H9 (cell line): ENCODE results near the gene PLCH1. TPM values are rescaled to one million over a fixed set of nuclear protein-coding genes. Genes with fewer than 3 reads are reported as not detected.

Experiments
- DNase-seq: peaks from one replicate; pipeline ENCODE4 v3.0.0-alpha.2; 2017
- H2AFZ ChIP-seq: one replicate; pipeline ENCODE4 v1.6.1; 2013; ENCODE audit warnings: mild to moderate bottlenecking, low read length, control low read depth, moderate library complexity
- H2AK5ac ChIP-seq: 2 replicates; pipeline ENCODE4 v1.6.1; 2013; ENCODE audit warnings: low read length, control low read depth, mixed read lengths; ENCODE audit not compliant: insufficient read length
- H2BK120ac ChIP-seq: one replicate; pipeline ENCODE4 v1.6.1; 2013; ENCODE audit warnings: low read depth, mild to moderate bottlenecking, low read length, control low read depth, inconsistent platforms; ENCODE audit not compliant: poor library complexity, severe bottlenecking
- H2BK12ac ChIP-seq: 2 replicates; pipeline ENCODE4 v1.6.1; 2013; ENCODE audit warnings: low read length, control low read depth, mixed read lengths, low read depth; ENCODE audit not compliant: insufficient read length
- H2BK15ac ChIP-seq: 2 replicates; pipeline ENCODE4 v1.6.1; 2013; ENCODE audit warnings: low read depth, low read length, control low read depth
- H2BK20ac ChIP-seq: one replicate; pipeline ENCODE4 v1.6.1; 2013; ENCODE audit warnings: low read depth, mild to moderate bottlenecking, low read length, control low read depth, inconsistent platforms; ENCODE audit not compliant: poor library complexity, severe bottlenecking
- H2BK5ac ChIP-seq: 2 replicates; pipeline ENCODE4 v1.6.1; 2013; ENCODE audit warnings: low read length, control low read depth, mixed read lengths; ENCODE audit not compliant: insufficient read length
- H3K14ac ChIP-seq: 2 replicates; pipeline ENCODE4 v1.6.1; 2013; ENCODE audit warnings: low read length, control low read depth; ENCODE audit not compliant: insufficient read depth
- H3K18ac ChIP-seq: 2 replicates; pipeline ENCODE4 v1.6.1; 2013; ENCODE audit warnings: low read depth, mild to moderate bottlenecking, mixed read lengths, low read length, control low read depth; ENCODE audit not compliant: insufficient read length
- H3K23ac ChIP-seq: 2 replicates; pipeline ENCODE4 v1.6.1; 2013; ENCODE audit warnings: low read length, control low read depth, mixed read lengths, low read depth; ENCODE audit not compliant: insufficient read length
- H3K23me2 ChIP-seq: 2 replicates; pipeline ENCODE4 v1.6.1; 2013; ENCODE audit warnings: low read depth, mild to moderate bottlenecking, mixed read lengths, low read length, control low read depth; ENCODE audit not compliant: insufficient read length, poor library complexity, severe bottlenecking
- H3K27ac ChIP-seq: 2 replicates; pipeline ENCODE4 v1.5.1; 2013; ENCODE audit warnings: low read length, control low read depth, mixed read lengths, low read depth; ENCODE audit not compliant: insufficient read length
- H3K27me3 ChIP-seq: 2 replicates; pipeline ENCODE4 v1.6.1; 2013; ENCODE audit warnings: low read length, control low read depth, inconsistent platforms; ENCODE audit not compliant: insufficient read depth
- H3K4ac ChIP-seq: 2 replicates; pipeline ENCODE4 v1.6.1; 2013; ENCODE audit warnings: low read depth, mild to moderate bottlenecking, control low read depth, inconsistent platforms, low read length, moderate library complexity
- H3K4me1 ChIP-seq: 2 replicates; pipeline ENCODE4 v1.6.1; 2013; ENCODE audit warnings: low read length, control low read depth, inconsistent platforms; ENCODE audit not compliant: insufficient read depth
- H3K4me2 ChIP-seq: 2 replicates; pipeline ENCODE4 v1.6.1; 2013; ENCODE audit warnings: low read length, control low read depth, mixed read lengths; ENCODE audit not compliant: insufficient read length, insufficient read depth
- H3K56ac ChIP-seq: 2 replicates; pipeline ENCODE4 v1.6.1; 2013; ENCODE audit warnings: low read depth, mild to moderate bottlenecking, mixed read lengths, low read length, control low read depth; ENCODE audit not compliant: insufficient read length
- H3K79me1 ChIP-seq: 2 replicates; pipeline ENCODE4 v1.6.1; 2013; ENCODE audit warnings: low read depth, mild to moderate bottlenecking, moderate library complexity, low read length, control low read depth, inconsistent platforms; ENCODE audit not compliant: insufficient read depth, poor library complexity, severe bottlenecking
- H3K79me2 ChIP-seq: 2 replicates; pipeline ENCODE4 v1.6.1; 2013; ENCODE audit warnings: low read length, control low read depth, inconsistent platforms; ENCODE audit not compliant: insufficient read depth
- H3K9ac ChIP-seq: 2 replicates; pipeline ENCODE4 v1.6.1; 2013; ENCODE audit warnings: low read length, control low read depth, mixed read lengths; ENCODE audit not compliant: insufficient read length; ENCODE audit errors: extremely low read depth
- H3K9me3 ChIP-seq: one replicate; pipeline ENCODE4 v1.6.1; 2013; ENCODE audit warnings: low read depth, low read length, inconsistent platforms; ENCODE audit not compliant: control insufficient read depth
- H3T11ph ChIP-seq: one replicate; pipeline ENCODE4 v1.6.1; 2013; ENCODE audit warnings: mild to moderate bottlenecking, low read length, control low read depth, inconsistent platforms
- H4K20me1 ChIP-seq: one replicate; pipeline ENCODE4 v1.6.1; 2013; ENCODE audit not compliant: control insufficient read depth, insufficient read length, insufficient read depth
- H4K5ac ChIP-seq: 2 replicates; pipeline ENCODE4 v1.6.1; 2013; ENCODE audit warnings: low read depth, mild to moderate bottlenecking, mixed read lengths, low read length, control low read depth; ENCODE audit not compliant: insufficient read length
- H4K8ac ChIP-seq: replicated peaks from 2 replicates; pipeline ENCODE4 v1.6.1; 2013; ENCODE audit warnings: low read length, control low read depth, mixed read lengths, low read depth; ENCODE audit not compliant: insufficient read length
- H4K91ac ChIP-seq: 2 replicates; pipeline ENCODE4 v1.6.1; 2013; ENCODE audit warnings: low read depth, mild to moderate bottlenecking, moderate library complexity, mixed read lengths, low read length, control low read depth; ENCODE audit not compliant: insufficient read length
- H3K27ac Mint-ChIP-seq, 3 experiments: 2 replicates in 2 of 3; 3 replicates in 1 of 3; pipeline ENCODE4 v1.8.0; 2020 to 2021; ENCODE audit warnings: mixed read lengths in 3 of 3, mild to moderate bottlenecking in 1 of 3, moderate library complexity in 1 of 3
- H3K27me3 Mint-ChIP-seq: 2 replicates; pipeline ENCODE4 v1.8.0; 2021; ENCODE audit warnings: low read depth, mild to moderate bottlenecking, moderate library complexity, mixed read lengths
- H3K36me3 Mint-ChIP-seq, 3 experiments: 2 replicates in 2 of 3; 3 replicates in 1 of 3; pipeline ENCODE4 v1.8.0; 2020 to 2021; ENCODE audit warnings: low read depth in 3 of 3, mixed read lengths in 3 of 3; ENCODE audit not compliant: insufficient read depth in 1 of 3
- H3K4me1 Mint-ChIP-seq, 2 experiments: 2 replicates each; pipeline ENCODE4 v1.8.0; 2020; ENCODE audit warnings: mixed read lengths in 2 of 2
- H3K4me3 Mint-ChIP-seq, 2 experiments: 2 replicates in 1 of 2; 3 replicates in 1 of 2; pipeline ENCODE4 v1.8.0; 2020 to 2021; ENCODE audit warnings: mild to moderate bottlenecking in 2 of 2, mixed read lengths in 2 of 2, moderate library complexity in 1 of 2
- H3K9me3 Mint-ChIP-seq, 2 experiments: 2 replicates in 1 of 2; 3 replicates in 1 of 2; pipeline ENCODE4 v1.8.0; 2020; ENCODE audit warnings: mild to moderate bottlenecking in 2 of 2, mixed read lengths in 2 of 2, moderate library complexity in 1 of 2
- total RNA-seq: library from RNA; stranded (reverse); gene quantifications from 2 replicates; pipeline ENCODE4 v1.2.1, GENCODE V29; 2021
- TF ChIP-seq, protein P1 (sequence below): fragments of 200-600 bp; sonication (generic); conservative IDR thresholded peaks from 3 replicates; pipeline ENCODE4 v1.8.0; 2021; ENCODE audit warnings: antibody characterized with exemption, mild to moderate bottlenecking

The PLCH1 gene
- total RNA-seq, 1 experiment from 2014 or later, result 19.0 TPM

DNA sequence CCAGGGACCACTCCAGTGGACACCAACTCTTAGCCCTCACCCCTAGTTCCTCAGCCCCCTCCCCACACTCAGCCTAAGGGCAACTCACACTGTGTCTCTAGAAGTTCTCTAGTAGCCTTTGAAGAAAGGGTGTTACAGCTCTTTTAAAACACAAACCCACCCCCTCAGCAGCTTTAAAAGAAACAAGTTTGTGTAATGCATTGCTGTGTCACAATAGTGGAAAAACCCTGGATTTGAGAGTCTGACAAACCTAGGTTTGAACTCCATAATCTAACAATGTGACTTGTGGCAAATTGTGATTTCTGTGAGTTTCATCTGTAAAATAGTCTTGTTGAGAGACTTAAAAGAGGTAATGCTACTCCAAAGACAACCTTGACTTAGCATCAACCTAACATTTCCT is 54.0 kb downstream of the PLCH1 start:
- Histone ChIP-seq H3K79me2 (no peaks in the 10 kb centered on the region), H3K14ac (no peak overlapping the region), H3K79me1 (no peaks in the 10 kb centered on the region), H3T11ph (no peak overlapping the region), H3K18ac (no peak overlapping the region), H2AFZ (no peak overlapping the region), H3K9ac (no peak overlapping the region), H4K8ac (no peak overlapping the region), H3K27me3 (no peaks in the 10 kb centered on the region), H2BK5ac (no peak overlapping the region), H3K56ac (no peak overlapping the region), H3K23ac (no peak overlapping the region), H3K9me3 (no peaks in the 10 kb centered on the region), H4K91ac (no peak overlapping the region), H4K5ac (no peak overlapping the region), H2AK5ac (no peak overlapping the region), H4K20me1 (no peaks in the 10 kb centered on the region), H2BK12ac (no peak overlapping the region), H3K27ac (no peak overlapping the region), H2BK120ac (no peak overlapping the region), H2BK15ac (no peak overlapping the region), H3K4ac (no peak overlapping the region), H2BK20ac (no peak overlapping the region), H3K23me2 (no peaks in the 10 kb centered on the region), H3K4me1 (no peaks in the 10 kb centered on the region), H3K4me2 (no peak overlapping the region)
- no peak overlapping the region for H3K4me3 Mint-ChIP-seq
- H3K4me1 Mint-ChIP-seq, result peaks cover 2 to 9% of the 10 kb centered on the region in 2 experiments
- peak overlapping the region in 2 of 3 experiments; percentile 2 to 7; a peak in 2 of 7 replicates for H3K27ac Mint-ChIP-seq
- TF ChIP-seq, protein P1, sequence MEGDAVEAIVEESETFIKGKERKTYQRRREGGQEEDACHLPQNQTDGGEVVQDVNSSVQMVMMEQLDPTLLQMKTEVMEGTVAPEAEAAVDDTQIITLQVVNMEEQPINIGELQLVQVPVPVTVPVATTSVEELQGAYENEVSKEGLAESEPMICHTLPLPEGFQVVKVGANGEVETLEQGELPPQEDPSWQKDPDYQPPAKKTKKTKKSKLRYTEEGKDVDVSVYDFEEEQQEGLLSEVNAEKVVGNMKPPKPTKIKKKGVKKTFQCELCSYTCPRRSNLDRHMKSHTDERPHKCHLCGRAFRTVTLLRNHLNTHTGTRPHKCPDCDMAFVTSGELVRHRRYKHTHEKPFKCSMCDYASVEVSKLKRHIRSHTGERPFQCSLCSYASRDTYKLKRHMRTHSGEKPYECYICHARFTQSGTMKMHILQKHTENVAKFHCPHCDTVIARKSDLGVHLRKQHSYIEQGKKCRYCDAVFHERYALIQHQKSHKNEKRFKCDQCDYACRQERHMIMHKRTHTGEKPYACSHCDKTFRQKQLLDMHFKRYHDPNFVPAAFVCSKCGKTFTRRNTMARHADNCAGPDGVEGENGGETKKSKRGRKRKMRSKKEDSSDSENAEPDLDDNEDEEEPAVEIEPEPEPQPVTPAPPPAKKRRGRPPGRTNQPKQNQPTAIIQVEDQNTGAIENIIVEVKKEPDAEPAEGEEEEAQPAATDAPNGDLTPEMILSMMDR, result no peak
- H3K36me3 Mint-ChIP-seq, result peaks cover 0 to 4% (median 0%) of the 10 kb centered on the region in 3 experiments; a peak in 4 of 7 replicates
- H3K27me3 Mint-ChIP-seq, result no peaks in the 10 kb centered on the region
- no peaks in the 10 kb centered on the region for H3K9me3 Mint-ChIP-seq
- DNase-seq, result no peak
